Measurements from ENCODE around the gene PPP4R1. TPM values are rescaled to one million over a fixed set of nuclear protein-coding genes. Genes with fewer than 3 reads are reported as not detected.

PPP4R1 gene
- total and polyA plus RNA-seq, 2 of the 4 experiments (the other 2 are of a cell fraction) = 80.6 to 123 TPM

GRCh38 chr18:9535430-9535991, 78.8 kb downstream of the PPP4R1 start (continued):
- no peak for TF ChIP-seq MAZ (IDR thresholded peaks at IDR 0.05; ENCODE audit: borderline replicate concordance, low read depth, low read length)

- Histone ChIP-seq H2AK9ac (replicated peaks; ENCODE audit: low read depth, low read length, poor library complexity) (no peak overlapping the region), H2BK20ac (ENCODE audit: low read depth, low read length) (no peak overlapping the region), H4K8ac (ENCODE audit: low read depth in 2 of 2, low read length in 2 of 2) (no peak overlapping the region), H4K20me1 (ENCODE audit: insufficient read depth, low read length) (no peaks in the 10 kb centered on the region), H2BK5ac (ENCODE audit: low read depth, low read length, poor library complexity, severe bottlenecking) (peak overlapping the region; percentile 57), H4K5ac (ENCODE audit: low read depth, low read length) (no peak overlapping the region), H2BK15ac (ENCODE audit: low read depth, low read length) (no peak overlapping the region; the same call in 2 of the 3 replicates), H2AK5ac (ENCODE audit: low read depth, low read length) (peak overlapping the region; percentile 51), H3K18ac (ENCODE audit: low read depth, low read length) (no peak overlapping the region), H2BK120ac (ENCODE audit: low read depth, low read length) (peak overlapping the region; percentile 63), H3K14ac (replicated peaks; ENCODE audit: low read depth, low read length) (no peak overlapping the region), H3K4me3 (ENCODE audit: insufficient read depth, low read depth, low read length) (no peak overlapping the region), H3K27me3 (ENCODE audit: control insufficient read depth, insufficient read depth, low read length) (no peaks in the 10 kb centered on the region), H3K79me1 (ENCODE audit: low read depth in 1 of 2, low read length in 2 of 2) (peaks cover 12 to 27% of the 10 kb centered on the region in 2 experiments), H3K4me1 (ENCODE audit: control insufficient read depth, insufficient read depth, low read length) (peaks cover 31% of the 10 kb centered on the region), H3K27ac (ENCODE audit: insufficient read depth, low read length) (peak overlapping the region; percentile 44; the same call in 1 of the 2 replicates), H4K91ac (ENCODE audit: insufficient read depth, low read depth, low read length) (peak overlapping the region; percentile 15; the same call in 1 of the 2 replicates), H3K36me3 (ENCODE audit: control insufficient read depth, insufficient read depth, low read length) (peaks cover 42% of the 10 kb centered on the region), H3K9me1 (ENCODE audit: insufficient read depth, low read length) (peaks cover 19% of the 10 kb centered on the region), H3K4me2 (ENCODE audit: low read depth, low read length) (no peak overlapping the region), H3K56ac (ENCODE audit: extremely low read depth, insufficient read depth, low read length) (no peak overlapping the region), H3K23ac (ENCODE audit: low read depth, low read length) (no peak overlapping the region), H3K4ac (ENCODE audit: low read depth, low read length) (peak overlapping the region; percentile 49), H2AFZ (replicated peaks; ENCODE audit: low read length, poor library complexity) (no peak overlapping the region), H3K9ac (ENCODE audit: low read depth, low read length) (no peak overlapping the region), H3K9me3 (ENCODE audit: control insufficient read depth, insufficient read depth, low read length) (no peaks in the 10 kb centered on the region)
- in situ Hi-C loops (cut with MboI; ENCODE audit: low sequenced_read_pairs) = no loop called here
- dilution Hi-C loops (cut with HindIII; ENCODE audit: low sequenced_read_pairs, unreplicated experiment) = no loop called here
- ATAC-seq (ENCODE audit: low read depth) (no peak), DNase-seq (no peak)
- CTCF ChIA-PET = interaction anchor here (1.0 kb wide), 1 partner anchor 18 kb away, joined by 3 read pairs; no protein-coding TSS in a partner anchor
- intact Hi-C loops (cut with micrococcal nuclease) = no loop called here
- WGBS, 2 experiments (ENCODE audit: extremely low coverage in 2 of 2, insufficient read length in 1 of 2) = 100% methylated on average over 1 of the region's 11 CpGs; no CpG with 5 or more reads in 1 of the 2 experiments
- no TSS peak for BruUV-seq (replicated peaks)
- POLR2A ChIA-PET (ENCODE audit: unreplicated experiment) = no interaction called here
- TF ChIP-seq MAFK (IDR thresholded peaks at IDR 0.05; ENCODE audit: low read depth, low read length) (no peak), RCOR1 (IDR thresholded peaks at IDR 0.05; ENCODE audit: insufficient replicate concordance, low read length) (no peak), SMC3 (IDR thresholded peaks at IDR 0.05; ENCODE audit: low read depth, low read length) (no peak), USF2 (IDR thresholded peaks at IDR 0.05; ENCODE audit: low read depth, low read length) (no peak), POLR2A (IDR thresholded peaks at IDR 0.05; ENCODE audit: low read depth, low read length) (no peak), CEBPB (IDR thresholded peaks at IDR 0.05; ENCODE audit: low read depth, low read length) (no peak), NFE2L2 (IDR thresholded peaks at IDR 0.05; ENCODE audit: low read depth, low read length) (no peak), CTCF (conservative IDR thresholded peaks at IDR 0.05; ENCODE audit: low read depth, low read length) (no peak), RFX5 (IDR thresholded peaks at IDR 0.05; ENCODE audit: low read depth, low read length) (no peak)
These were observed 79.5 kb downstream of the PPP4R1 start for GRCh38 chr18:9534844-9535243.
